K562 (cell line): ENCODE data around the gene MMD2. TPM values are rescaled to one million over a fixed set of nuclear protein-coding genes. Genes with fewer than 3 reads are reported as not detected.
A peak's percentile ranks its signal among the peaks of the same experiment; 100 is the strongest.
"Not testable (repeated sequence)": the region's sequence is repeated elsewhere in the genome, so short reads cannot be mapped to it uniquely, and the experiment has no call there.

Experiments
- ATAC-seq: fragments of 200-7000 bp; cut with Tn5 transposase; 3 replicates; pipeline ENCODE4 v1.9.1; 2020; ENCODE audit warnings: moderate library complexity
- BruUV-seq: library from RNA; stranded (reverse); fragments of 400-500 nt; replicated peaks from 2 replicates; lab custom pipeline; 2021; lab: Mats Ljungman, UMichigan
- CTCF ChIA-PET: fragments of 300-600 bp; formaldehyde crosslinking; extraction: SDS; loops from one replicate; lab custom pipeline; 2021; ENCODE audit warnings: low intra/inter-chr PET ratio; lab: Yijun Ruan, JAX
- POLR2A ChIA-PET: fragments of 300-600, 350-650 bp; sonication (Branson Sonifier 250); formaldehyde crosslinking; extraction: SDS; loops from one replicate; lab custom pipeline; 2021; ENCODE audit warnings: antibody characterized with exemption, inconsistent platforms; lab: Yijun Ruan, JAX
- DNase-seq, 4 experiments: peaks; one replicate each; pipeline versions ENCODE4 v3.0.0 to v3.0.0-alpha.2; 2011 to 2018; ENCODE audit warnings: low spot score in 3 of 4, mixed read lengths in 3 of 4; ENCODE audit errors: extremely low read depth in 1 of 4
- FAIRE-seq: peaks from 2 replicates; lab custom pipeline; 2011; peaks lifted over from hg19 to GRCh38; lab: Jason Lieb, UNC
- H2AFZ ChIP-seq: 2 replicates; pipeline ENCODE4 v1.6.0; 2011; ENCODE audit warnings: low read depth, low read length, control low read depth, inconsistent platforms
- H3K27ac ChIP-seq: fragments of 200-600 bp; 3 replicates; pipeline ENCODE4 v1.8.0; 2011; ENCODE audit warnings: low read depth, mild to moderate bottlenecking, control low read depth, inconsistent platforms, low read length, moderate library complexity, mixed read lengths; ENCODE audit errors: extremely low read depth
- H3K27me3 ChIP-seq, 2 experiments: fragments of 300-600 bp in 1 of 2; 2 replicates in 1 of 2; 3 replicates in 1 of 2; pipeline versions ENCODE4 v1.6.0 to v1.8.0; 2011; ENCODE audit warnings: inconsistent platforms in 2 of 2, low read length in 2 of 2, mild to moderate bottlenecking in 1 of 2, mixed read lengths in 1 of 2, moderate library complexity in 1 of 2; ENCODE audit not compliant: control insufficient read depth in 2 of 2, insufficient read depth in 2 of 2
- H3K36me3 ChIP-seq: fragments of 300-600 bp; 3 replicates; pipeline ENCODE4 v1.8.0; 2011; ENCODE audit warnings: mild to moderate bottlenecking, low read length, inconsistent platforms; ENCODE audit not compliant: control insufficient read depth, insufficient read depth
- H3K4me1 ChIP-seq, 2 experiments: fragments of 200-600 bp in 1 of 2; replicated peaks in 1 of 2; 2 replicates in 1 of 2; 3 replicates in 1 of 2; pipeline versions ENCODE4 v1.5.1 to v1.8.0; 2011; ENCODE audit warnings: inconsistent platforms in 2 of 2, low read length in 2 of 2, mild to moderate bottlenecking in 1 of 2, mixed read lengths in 1 of 2, moderate library complexity in 1 of 2; ENCODE audit not compliant: control insufficient read depth in 2 of 2, insufficient read depth in 2 of 2
- H3K4me2 ChIP-seq: 2 replicates; pipeline ENCODE4 v1.6.1; 2011; ENCODE audit warnings: low read length, control low read depth, inconsistent platforms, mixed read lengths; ENCODE audit not compliant: insufficient read depth
- H3K4me3 ChIP-seq: fragments of 200-600 bp; sonication (generic), shearing (Covaris generic); 2 replicates; pipeline ENCODE4 v1.5.1; 2016; ENCODE audit warnings: control low read depth, inconsistent platforms
- H3K79me2 ChIP-seq: fragments of 200-600 bp; 3 replicates; pipeline ENCODE4 v1.8.0; 2011; ENCODE audit warnings: low read length, inconsistent platforms; ENCODE audit not compliant: control insufficient read depth, insufficient read depth
- H3K9ac ChIP-seq, 2 experiments: 2 replicates each; pipeline versions ENCODE4 v1.6.0 to v1.6.1; 2011; ENCODE audit warnings: low read depth in 2 of 2, low read length in 2 of 2, control low read depth in 1 of 2, inconsistent platforms in 1 of 2, mild to moderate bottlenecking in 1 of 2, mixed read lengths in 1 of 2; ENCODE audit not compliant: insufficient read depth in 1 of 2
- H3K9me1 ChIP-seq: one replicate; pipeline ENCODE4 v1.6.0; 2011; ENCODE audit warnings: inconsistent platforms, mild to moderate bottlenecking, low read length, moderate library complexity; ENCODE audit not compliant: control insufficient read depth, insufficient read depth
- H3K9me3 ChIP-seq: replicated peaks from 2 replicates; pipeline ENCODE4 v1.5.1; 2011; ENCODE audit warnings: low read depth, low read length, inconsistent platforms; ENCODE audit not compliant: control insufficient read depth, insufficient read depth
- H4K20me1 ChIP-seq: replicated peaks from 2 replicates; pipeline ENCODE4 v1.6.1; 2011; ENCODE audit warnings: low read length, inconsistent platforms, mixed read lengths; ENCODE audit not compliant: control insufficient read depth, insufficient read depth
- RAD21 ChIP-seq, 2 experiments: fragments of 250-450 bp in 1 of 2; fragments of 450-650 bp in 1 of 2; sonication (Bioruptor Pico) in 1 of 2; formaldehyde crosslinking in 1 of 2; IDR thresholded peaks in 1 of 2; conservative IDR thresholded peaks in 1 of 2; 2 replicates each; pipeline versions ENCODE4 v1.4.0 to v1.8.0; 2020 to 2022; ENCODE audit warnings: mild to moderate bottlenecking in 2 of 2, moderate library complexity in 1 of 2
- WGBS: fragments of 100-300 bp; shearing (Covaris generic); methylation state at CpG from one replicate; pipeline ENCODE4 v1.1.6; 2016; ENCODE audit warnings: low coverage, mixed read lengths; ENCODE audit not compliant: insufficient coverage; ENCODE audit errors: missing lambda C conversion rate; 5-methylcytosine and 5-hydroxymethylcytosine counted together
- in situ Hi-C: fragments of 300-500 bp; cut with MboI; formaldehyde crosslinking; loops from 4 replicates; pipeline ENCODE4 v1.15.0; 2018; ENCODE audit warnings: inconsistent platforms, mixed read lengths
- intact Hi-C: fragments of 100-400 bp; cut with micrococcal nuclease; formaldehyde crosslinking; loops from 2 replicates; pipeline ENCODE4 v1.14.2; 2022
- polyA plus RNA-seq, 8 experiments: library from polyadenylated mRNA; depleted of rRNA in 4 of 8; stranded (reverse) in 5 of 8; unstranded in 3 of 8; fragments of >200 nt; fragmentation: Nextera tagmentation in 2 of 8; fragmentation: Illumina TruSeq in 1 of 8; extraction: Ambion mirVana in 2 of 8; extraction: Trizol in 1 of 8; gene quantifications; 2 replicates each; pipeline versions ENCODE4 v1.2.1 to v1.2.3, GENCODE V29; 2011 to 2014; ENCODE audit warnings: inconsistent platforms in 1 of 8, missing spikeins in 1 of 8
- total RNA-seq, 7 experiments: library from RNA; depleted of rRNA in 6 of 7; stranded (reverse); fragments of >200 nt in 6 of 7; fragmentation: Illumina TruSeq in 2 of 7; extraction: Trizol in 2 of 7; gene quantifications; 2 replicates each; pipeline versions ENCODE4 v1.2.1 to v1.2.3, GENCODE V29; 2011 to 2021; ENCODE audit warnings: low replicate concordance in 1 of 7

The MMD2 gene
- total and polyA plus RNA-seq, 9 of the 15 experiments (the other 6 are each of a cell fraction or from before 2014, with no cell fraction given) = not detected

DNA sequence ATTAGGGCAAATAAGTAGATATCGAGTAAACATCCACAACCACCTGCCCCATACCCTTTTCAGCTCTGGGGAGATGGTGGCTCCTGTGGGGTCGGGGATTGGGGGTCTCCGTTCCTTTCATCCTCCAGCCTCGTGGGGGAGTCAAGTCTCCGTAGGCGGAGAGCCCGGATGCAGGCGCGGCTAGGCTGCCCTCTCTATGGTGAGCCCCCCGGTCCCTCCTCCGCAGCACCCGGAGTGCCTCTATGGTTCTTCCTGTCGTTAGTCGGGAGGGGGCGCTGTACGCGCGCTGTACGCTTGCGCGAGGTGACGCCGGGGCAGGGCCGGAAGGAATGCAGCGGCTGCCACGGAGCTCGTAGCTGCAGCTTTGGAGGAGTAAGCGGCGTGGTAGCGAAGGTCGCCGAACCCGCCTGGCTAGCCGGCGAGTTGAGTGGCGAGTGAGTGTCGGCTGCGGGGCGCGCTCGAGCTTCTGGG, 14.8 kb upstream of the MMD2 start (continued):
- TF ChIP-seq RAD21 (CRISPR knock-in tag; conservative IDR thresholded peaks at IDR 0.05 in 1 of 2, IDR thresholded peaks at IDR 0.05 in 1 of 2) = peak in 1 of 2 experiments; percentile 66; a peak in 3 of 4 replicates
- TF ChIP-seq, all 486 proteins: peak for 68

DNA sequence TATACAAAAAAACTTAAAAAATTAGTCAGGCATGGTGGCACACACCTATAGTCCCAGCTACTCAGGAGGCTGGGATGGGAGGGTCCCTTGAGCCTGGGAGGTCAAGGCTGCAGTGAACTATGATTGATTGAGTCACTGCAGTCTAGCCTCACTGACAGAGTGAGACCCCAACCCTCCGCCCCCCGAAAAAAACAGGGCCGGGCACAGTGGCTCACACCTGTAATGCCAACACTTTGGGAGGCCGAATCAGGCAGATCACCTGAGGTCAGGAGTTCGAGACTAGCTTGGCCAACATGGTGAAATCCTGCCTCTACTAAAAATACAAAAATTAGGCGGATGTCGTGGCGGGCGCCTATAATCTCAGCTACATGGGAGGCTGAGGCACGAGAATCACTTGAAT, 13.5 kb upstream of the MMD2 start:
- Histone ChIP-seq H3K79me2 (peaks cover 32% of the 10 kb centered on the region), H3K36me3 (peaks cover 15% of the 10 kb centered on the region), H3K4me1 (peaks cover 4 to 15% of the 10 kb centered on the region in 2 experiments; a peak in 3 of 5 replicates)
- H3K4me3 ChIP-seq, H3K27me3 ChIP-seq, H3K9ac ChIP-seq, H2AFZ ChIP-seq, intact Hi-C loops, DNase-seq, POLR2A ChIA-PET, H3K9me1 ChIP-seq, ATAC-seq, BruUV-seq, H3K27ac ChIP-seq, H3K4me2 ChIP-seq, H4K20me1 ChIP-seq, FAIRE-seq, in situ Hi-C loops, CTCF ChIA-PET, H3K9me3 ChIP-seq: not testable (repeated sequence)
- 87% methylated on average over 8 of the region's 10 CpGs for WGBS
